Thyroid gland (tissue), 4 donors: ENCODE measurements around the gene SOAT2.

Experiments
- POLR2A ChIP-seq, 2 donors: fragments of 450-650 bp; IDR thresholded peaks; one replicate each; pipeline ENCODE4 v1.6.1; 2017; ENCODE audit warnings: antibody characterized with exemption in 2 of 2, mild to moderate bottlenecking in 2 of 2, moderate library complexity in 1 of 2
- TF ChIP-seq, protein P1 (sequence below), 6 experiments: fragments of 200-600 bp in 3 of 6; fragments of 450-650 bp in 3 of 6; sonication (generic) in 3 of 6; IDR thresholded peaks; one replicate each; pipeline ENCODE4 v1.5.1; 2016 to 2019; ENCODE audit warnings: antibody characterized with exemption in 6 of 6, mild to moderate bottlenecking in 2 of 6, inconsistent platforms in 1 of 6, moderate library complexity in 1 of 6

DNA sequence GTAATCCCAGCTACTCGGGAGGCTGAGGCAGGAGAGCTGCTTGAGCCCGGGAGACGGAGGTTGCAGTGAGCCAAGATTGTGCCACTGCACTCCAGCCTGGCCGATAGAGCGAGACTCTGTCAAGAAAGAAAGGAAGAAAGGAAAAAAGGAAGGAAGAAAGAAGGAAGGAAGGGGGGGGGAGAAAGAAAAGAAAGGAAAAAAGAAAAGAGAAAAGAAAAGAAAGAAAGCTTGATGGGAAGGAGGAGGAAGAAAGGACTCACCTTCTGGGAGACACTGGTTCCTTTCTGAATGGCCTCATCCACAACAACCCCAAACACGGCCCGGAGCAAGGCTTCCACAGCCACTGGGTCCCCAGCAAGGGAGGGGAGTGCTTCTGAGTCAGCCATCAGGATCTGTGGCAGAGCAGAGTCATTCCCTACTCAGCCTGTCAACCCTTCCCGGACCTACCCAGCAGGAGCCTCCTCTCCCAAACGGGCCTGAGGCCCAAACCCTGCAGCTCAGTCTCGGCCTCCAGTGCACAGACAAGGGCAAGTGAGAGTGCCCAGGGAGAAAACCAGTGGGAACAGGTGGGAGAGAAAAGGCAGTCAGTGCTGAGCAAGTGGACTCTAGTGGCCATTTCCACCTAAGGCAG is 69.9 kb downstream of the SOAT2 start:
- TF ChIP-seq, protein P1, sequence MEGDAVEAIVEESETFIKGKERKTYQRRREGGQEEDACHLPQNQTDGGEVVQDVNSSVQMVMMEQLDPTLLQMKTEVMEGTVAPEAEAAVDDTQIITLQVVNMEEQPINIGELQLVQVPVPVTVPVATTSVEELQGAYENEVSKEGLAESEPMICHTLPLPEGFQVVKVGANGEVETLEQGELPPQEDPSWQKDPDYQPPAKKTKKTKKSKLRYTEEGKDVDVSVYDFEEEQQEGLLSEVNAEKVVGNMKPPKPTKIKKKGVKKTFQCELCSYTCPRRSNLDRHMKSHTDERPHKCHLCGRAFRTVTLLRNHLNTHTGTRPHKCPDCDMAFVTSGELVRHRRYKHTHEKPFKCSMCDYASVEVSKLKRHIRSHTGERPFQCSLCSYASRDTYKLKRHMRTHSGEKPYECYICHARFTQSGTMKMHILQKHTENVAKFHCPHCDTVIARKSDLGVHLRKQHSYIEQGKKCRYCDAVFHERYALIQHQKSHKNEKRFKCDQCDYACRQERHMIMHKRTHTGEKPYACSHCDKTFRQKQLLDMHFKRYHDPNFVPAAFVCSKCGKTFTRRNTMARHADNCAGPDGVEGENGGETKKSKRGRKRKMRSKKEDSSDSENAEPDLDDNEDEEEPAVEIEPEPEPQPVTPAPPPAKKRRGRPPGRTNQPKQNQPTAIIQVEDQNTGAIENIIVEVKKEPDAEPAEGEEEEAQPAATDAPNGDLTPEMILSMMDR (IDR thresholded peaks at IDR 0.05), result no peak
- TF ChIP-seq POLR2A (IDR thresholded peaks at IDR 0.05), result no peak
